ENCODE data around the gene TM9SF1.

The TM9SF1 gene

GRCh38 chr14:24197056-24197450, 1.8 kb upstream of the TM9SF1 start:
- peaks cover 26% of the 10 kb centered on the region for H3K36me3 ChIP-seq (replicated peaks; ENCODE audit: low read depth, low read length)
- H3K9me3 ChIP-seq (ENCODE audit: insufficient read depth, low read length): no peaks in the 10 kb centered on the region
- peak overlapping the region; percentile 91 for H3K4me2 ChIP-seq (ENCODE audit: low read length)
- peaks cover 48% of the 10 kb centered on the region for H3K79me2 ChIP-seq (ENCODE audit: low read length)
- H3K9ac ChIP-seq (ENCODE audit: low read length): peak overlapping the region; percentile 93
- peaks cover 15% of the 10 kb centered on the region for H3K4me1 ChIP-seq (ENCODE audit: low read length)
- no peak overlapping the region for H2AFZ ChIP-seq (ENCODE audit: low read depth, low read length)
- H4K20me1 ChIP-seq (ENCODE audit: insufficient read depth, low read length): no peaks in the 10 kb centered on the region
- peak overlapping the region; percentile 96 for H3K4me3 ChIP-seq (ENCODE audit: low read length)
- TF ChIP-seq EZH2phosphoT487 (IDR thresholded peaks at IDR 0.05; ENCODE audit: low read depth): no peak
- TF ChIP-seq CTCF (IDR thresholded peaks at IDR 0.05; ENCODE audit: low read depth, low read length): no peak
- no peaks in the 10 kb centered on the region for H3K27me3 ChIP-seq (ENCODE audit: low read depth, low read length)
- peak overlapping the region; percentile 87; the same call in 1 of the 2 replicates for H3K27ac ChIP-seq (ENCODE audit: low read length)

DNA sequence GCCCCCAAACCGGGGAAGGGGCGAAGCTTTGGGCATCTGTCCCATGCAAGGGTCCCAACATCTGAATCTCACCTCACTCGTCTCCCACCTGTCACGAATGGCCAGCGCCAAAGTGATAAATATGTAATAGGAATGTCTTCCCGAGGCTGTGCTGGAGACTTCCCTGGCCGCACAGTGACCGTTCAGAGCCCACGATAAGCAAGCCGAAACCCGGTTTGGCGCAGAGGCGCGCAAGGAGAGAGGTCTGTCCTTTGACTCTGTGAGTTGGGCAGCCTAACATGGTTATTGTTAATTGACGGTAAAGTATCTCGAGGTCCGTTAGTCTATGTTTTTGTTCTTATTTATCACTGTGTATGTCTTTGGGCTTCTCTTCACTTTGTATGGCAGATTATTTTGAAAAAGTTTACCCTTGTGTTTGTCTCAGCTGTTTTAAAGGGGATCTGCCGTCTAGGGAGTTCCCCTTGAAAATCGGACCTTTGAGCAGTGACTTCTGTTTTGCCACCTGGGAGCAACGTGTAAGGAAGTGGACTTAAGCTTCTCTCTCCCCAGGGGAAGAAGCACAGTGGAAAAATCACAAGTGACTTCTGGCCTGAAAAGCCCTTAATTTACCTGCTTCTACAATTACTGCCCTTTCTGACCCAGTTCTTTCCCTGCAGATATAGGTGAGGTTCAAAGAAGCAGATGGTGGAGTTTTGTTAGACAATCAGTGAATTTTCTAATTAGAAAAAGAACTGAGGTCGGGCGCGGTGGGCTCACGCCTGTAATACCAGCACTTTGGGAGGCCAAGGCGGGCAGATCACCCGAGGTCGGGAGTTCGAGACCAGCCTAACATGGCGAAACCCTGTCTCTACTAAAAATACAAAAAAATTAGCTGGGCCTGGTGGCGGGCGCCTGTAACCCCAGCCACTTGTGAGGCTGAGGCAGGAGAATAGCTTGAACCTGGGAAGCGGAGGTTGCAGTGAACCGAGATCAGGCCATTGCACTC, 1.1 kb upstream of the TM9SF1 start:
- peaks cover 25% of the 10 kb centered on the region for H3K36me3 ChIP-seq (replicated peaks; ENCODE audit: low read depth, low read length)
- H2AFZ ChIP-seq (ENCODE audit: low read depth, low read length): 0 out of 2 replicates have a peak overlapping the region, but pooled peaks have one; percentile 19
- peaks cover 50% of the 10 kb centered on the region for H3K79me2 ChIP-seq (ENCODE audit: low read length)
- H3K27ac ChIP-seq (ENCODE audit: low read length): peak overlapping the region; percentile 87
- no peaks in the 10 kb centered on the region for H4K20me1 ChIP-seq (ENCODE audit: insufficient read depth, low read length)
- H3K27me3 ChIP-seq (ENCODE audit: low read depth, low read length): no peaks in the 10 kb centered on the region
- H3K4me2 ChIP-seq (ENCODE audit: low read length): peak overlapping the region; percentile 91
- TF ChIP-seq CTCF (IDR thresholded peaks at IDR 0.05; ENCODE audit: low read depth, low read length) (no peak), EZH2phosphoT487 (IDR thresholded peaks at IDR 0.05; ENCODE audit: low read depth) (no peak)
- peak overlapping the region; percentile 93 for H3K9ac ChIP-seq (ENCODE audit: low read length)
- H3K4me1 ChIP-seq (ENCODE audit: low read length): peaks cover 15% of the 10 kb centered on the region
- no peaks in the 10 kb centered on the region for H3K9me3 ChIP-seq (ENCODE audit: insufficient read depth, low read length)
- H3K4me3 ChIP-seq (ENCODE audit: low read length): peak overlapping the region; percentile 96

DNA sequence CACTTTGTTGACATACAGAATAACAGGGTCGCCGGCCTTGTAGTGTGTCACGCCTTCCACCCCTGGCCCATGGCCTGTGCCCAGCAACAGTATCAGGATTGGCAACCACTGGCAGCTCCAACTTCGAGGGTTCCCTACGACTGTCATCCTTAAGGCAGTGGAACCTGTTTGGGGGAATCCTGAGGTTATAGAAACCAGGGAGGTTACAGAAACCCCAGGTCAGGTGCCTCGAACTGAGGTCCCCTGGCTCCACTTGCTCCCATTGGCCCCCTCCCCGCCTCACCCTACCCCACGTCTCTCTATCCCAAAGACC, 412 bp downstream of the TM9SF1 start:
- Histone ChIP-seq H3K36me3 (replicated peaks; ENCODE audit: low read depth, low read length) (peaks cover 33% of the 10 kb centered on the region), H3K79me2 (ENCODE audit: low read length) (peaks cover 50% of the 10 kb centered on the region)

More for the DNA sequence above, 412 bp downstream of the TM9SF1 start:
- Histone ChIP-seq H3K27ac (ENCODE audit: low read length) (peak overlapping the region; percentile 87), H2AFZ (ENCODE audit: low read depth, low read length) (peak overlapping the region; percentile 77; the same call in 1 of the 2 replicates), H3K9me3 (ENCODE audit: insufficient read depth, low read length) (no peaks in the 10 kb centered on the region), H3K4me2 (ENCODE audit: low read length) (peak overlapping the region; percentile 91), H4K20me1 (ENCODE audit: insufficient read depth, low read length) (no peaks in the 10 kb centered on the region), H3K27me3 (ENCODE audit: low read depth, low read length) (no peaks in the 10 kb centered on the region), H3K9ac (ENCODE audit: low read length) (peak overlapping the region; percentile 93), H3K4me1 (ENCODE audit: low read length) (peaks cover 15% of the 10 kb centered on the region), H3K4me3 (ENCODE audit: low read length) (peak overlapping the region; percentile 96)
- no peak for TF ChIP-seq EZH2phosphoT487 (IDR thresholded peaks at IDR 0.05; ENCODE audit: low read depth)
- no peak for TF ChIP-seq CTCF (IDR thresholded peaks at IDR 0.05; ENCODE audit: low read depth, low read length)
